ENCODE results near the gene PTPN14.

The PTPN14 gene

GRCh38 chr1:214439352-214440119 is 111.9 kb downstream of the PTPN14 start:
- DNase-seq (ENCODE audit: insufficient read length, low spot score), result peak; percentile 9
- FAIRE-seq, result peak; percentile 87

DNA sequence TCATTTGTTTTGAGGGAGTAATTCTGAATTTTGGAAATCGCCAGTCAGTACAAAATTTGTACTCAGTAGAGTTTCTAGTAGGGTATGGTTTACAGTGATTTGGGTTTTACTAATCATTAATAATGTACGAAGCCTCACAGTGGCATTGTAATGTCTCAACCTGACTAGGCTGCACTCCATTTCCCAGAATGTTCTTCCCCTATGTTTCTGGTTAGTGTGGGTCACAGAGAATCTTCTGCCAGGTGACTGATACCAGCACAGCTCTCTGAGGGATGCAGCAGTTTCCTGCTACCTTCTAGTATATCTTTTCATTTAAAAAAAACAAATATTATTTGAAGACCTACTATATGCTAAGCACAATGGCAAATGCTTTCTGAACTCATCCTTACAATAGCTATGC is 112.9 kb downstream of the PTPN14 start:
- DNase-seq (ENCODE audit: insufficient read length, low spot score) (no peak), FAIRE-seq (no peak)

DNA sequence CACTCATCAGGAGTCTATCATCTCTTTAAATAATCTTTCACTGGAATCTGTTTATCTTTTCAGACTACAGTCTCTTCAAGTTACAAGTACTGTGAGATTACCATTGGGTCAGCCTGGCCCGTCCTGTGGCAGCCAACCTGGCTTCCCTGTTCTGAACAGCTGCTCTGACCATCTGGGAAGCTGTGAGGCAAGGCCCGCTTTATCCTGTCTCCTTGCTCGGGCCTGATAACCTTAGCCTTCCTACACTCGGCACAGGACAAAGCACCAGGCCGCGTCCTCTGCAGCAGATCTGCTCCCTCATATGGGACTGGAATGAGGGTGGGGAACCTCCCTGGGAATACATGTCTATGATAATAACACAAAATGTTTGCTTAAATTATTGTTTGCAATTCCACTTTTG is 113.3 kb downstream of the PTPN14 start:
- DNase-seq (ENCODE audit: insufficient read length, low spot score), result no peak
- no peak for FAIRE-seq

DNA sequence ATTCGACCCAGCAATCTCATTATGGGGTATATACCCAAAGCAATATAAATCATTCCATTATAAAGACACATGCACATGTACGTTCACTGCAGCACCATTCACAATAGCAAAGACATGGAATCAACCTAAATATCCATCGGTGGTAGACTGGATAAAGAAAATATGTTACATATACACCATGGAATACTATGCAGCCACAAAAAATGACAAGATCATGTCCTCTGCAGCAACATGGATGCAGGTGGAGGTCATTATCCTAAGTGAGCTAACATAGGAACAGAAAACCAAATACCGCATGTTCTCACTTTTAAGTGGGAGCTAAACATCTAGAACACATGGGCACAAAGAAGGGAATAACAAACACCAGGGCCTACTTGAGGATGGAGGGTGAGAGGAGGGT is 115.5 kb downstream of the PTPN14 start:
- FAIRE-seq, result no peak
- no peak for DNase-seq (ENCODE audit: insufficient read length, low spot score)

GRCh38 chr1:214432245-214432644 is 119.2 kb downstream of the PTPN14 start:
- FAIRE-seq, result no peak

GRCh38 chr1:214429951-214430770 is 121.2 kb downstream of the PTPN14 start:
- DNase-seq (ENCODE audit: insufficient read length, low spot score), result no peak
- no peak for FAIRE-seq

More at GRCh38 chr1:214432245-214432644, 119.2 kb downstream of the PTPN14 start:
- no peak for DNase-seq (ENCODE audit: insufficient read length, low spot score)

GRCh38 chr1:214427871-214428277 is 123.5 kb downstream of the PTPN14 start:
- DNase-seq (ENCODE audit: insufficient read length, low spot score), result peak; percentile 38
- peak; percentile 92 for FAIRE-seq

DNA sequence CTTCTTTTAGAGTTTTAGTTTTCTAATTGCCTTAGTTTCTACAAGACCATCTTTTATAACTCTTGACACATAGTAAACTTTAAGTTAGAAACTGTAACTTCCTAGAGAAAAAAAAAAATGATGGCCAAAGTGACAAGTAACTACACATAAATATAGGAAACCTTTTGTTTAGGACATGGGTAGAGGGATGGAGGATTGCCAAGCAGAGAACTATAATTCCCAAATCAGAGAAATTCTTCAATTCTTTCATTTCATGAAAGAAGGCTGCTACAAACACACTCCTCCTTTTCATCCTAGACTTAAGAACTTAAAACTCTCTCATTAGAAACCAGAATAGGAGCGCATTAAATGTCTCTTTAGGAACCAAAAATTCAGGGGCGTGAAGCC is 125.0 kb downstream of the PTPN14 start:
- FAIRE-seq, result no peak
- no peak for DNase-seq (ENCODE audit: insufficient read length, low spot score)

GRCh38 chr1:214425716-214426425 is 125.5 kb downstream of the PTPN14 start:
- FAIRE-seq, result no peak

GRCh38 chr1:214425101-214425500 is 126.3 kb downstream of the PTPN14 start:
- FAIRE-seq (no peak), DNase-seq (ENCODE audit: insufficient read length, low spot score) (no peak)

More at GRCh38 chr1:214425716-214426425, 125.5 kb downstream of the PTPN14 start:
- no peak for DNase-seq (ENCODE audit: insufficient read length, low spot score)

DNA sequence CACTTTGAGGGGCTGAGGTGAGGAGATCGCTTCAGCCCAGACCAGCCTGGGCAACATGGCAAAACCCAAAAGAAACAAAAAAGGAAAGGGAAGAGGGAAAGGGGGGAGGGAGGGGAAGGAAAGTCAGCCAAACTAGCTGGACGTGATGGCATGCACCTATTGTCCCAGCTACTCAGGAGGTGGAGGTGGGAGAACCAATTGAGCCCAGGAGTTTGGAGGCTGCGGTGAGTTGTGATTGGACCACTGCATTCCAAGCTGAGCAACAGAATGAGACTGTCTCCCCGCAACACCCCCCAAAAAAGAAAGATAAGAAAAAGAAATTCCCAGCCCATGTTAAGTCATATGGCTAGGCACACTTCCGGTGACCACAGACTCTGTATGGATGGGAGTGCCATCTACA is 128.4 kb downstream of the PTPN14 start:
- no peak for FAIRE-seq
- DNase-seq (ENCODE audit: insufficient read length, low spot score), result no peak

DNA sequence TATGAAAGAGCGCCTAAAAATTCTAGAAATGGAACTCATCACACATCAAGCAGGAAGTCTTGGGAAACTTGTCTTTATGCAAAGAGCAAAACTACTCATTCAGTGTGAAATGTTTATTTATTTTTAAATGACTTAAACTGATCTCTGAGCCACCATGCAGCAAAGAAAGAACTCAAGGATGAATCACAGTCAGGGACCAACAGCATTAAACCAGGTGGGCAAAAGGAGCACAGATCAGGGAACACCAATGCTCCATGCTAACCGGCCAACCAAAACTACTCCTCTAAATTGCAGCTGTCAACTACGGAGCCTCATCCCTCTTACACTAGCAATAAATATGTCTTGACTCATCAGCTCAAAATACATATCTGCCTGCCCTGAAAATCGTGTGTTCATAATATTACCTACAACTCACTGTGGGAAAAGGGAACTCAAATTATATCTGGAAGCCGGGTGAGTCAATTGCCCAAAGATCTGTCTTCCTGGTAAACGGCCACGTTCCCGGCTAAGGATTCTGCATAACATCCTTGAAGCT is 129.2 kb downstream of the PTPN14 start:
- no peak for DNase-seq (ENCODE audit: insufficient read length, low spot score)
- FAIRE-seq, result no peak

GRCh38 chr1:214420833-214421232 is 130.6 kb downstream of the PTPN14 start:
- DNase-seq (ENCODE audit: insufficient read length, low spot score), result no peak
- no peak for FAIRE-seq

DNA sequence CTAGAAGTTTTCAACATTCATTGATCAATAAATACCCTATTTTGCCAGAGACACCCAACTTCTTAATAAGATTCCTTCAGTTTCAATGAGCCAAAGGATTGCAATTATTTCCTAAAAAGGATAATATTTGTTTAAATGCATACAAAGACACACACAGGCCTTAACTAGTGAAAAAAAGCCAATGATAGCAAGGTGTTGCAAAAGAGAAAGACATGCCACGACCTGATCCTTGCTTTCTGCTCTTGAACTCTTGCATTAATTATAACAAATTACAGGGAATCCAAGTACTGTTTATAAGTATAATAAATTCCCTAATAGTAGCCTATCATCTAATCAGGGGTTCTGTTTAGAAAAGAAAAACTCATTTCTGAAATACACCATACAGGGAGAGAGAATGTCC is 131.1 kb downstream of the PTPN14 start:
- FAIRE-seq (no peak), DNase-seq (ENCODE audit: insufficient read length, low spot score) (no peak)

DNA sequence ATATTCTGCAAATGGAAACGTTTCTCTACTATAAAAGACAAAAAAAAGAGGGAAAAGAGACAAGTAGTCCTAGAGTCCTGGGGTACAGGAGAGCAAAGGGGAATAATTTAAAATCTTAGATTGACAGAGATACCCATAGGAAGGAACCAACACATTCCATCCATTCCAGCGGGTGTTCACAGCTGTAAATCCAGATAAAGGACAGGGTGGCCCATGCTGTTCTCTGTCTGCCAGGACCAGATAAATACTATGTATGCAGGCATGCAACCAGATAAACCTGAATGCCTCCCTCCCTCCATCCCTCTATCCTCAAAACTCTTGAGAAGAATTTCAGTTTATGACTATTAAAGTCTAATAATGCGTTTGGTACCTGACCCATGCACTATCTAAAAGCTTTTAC is 131.8 kb downstream of the PTPN14 start:
- FAIRE-seq (no peak), DNase-seq (ENCODE audit: insufficient read length, low spot score) (no peak)

- FAIRE-seq, result no peak
- DNase-seq (ENCODE audit: insufficient read length, low spot score), result no peak
Measured at GRCh38 chr1:214418391-214418790, 133.0 kb downstream of the PTPN14 start.

- FAIRE-seq (no peak), DNase-seq (ENCODE audit: insufficient read length, low spot score) (no peak)
Measured at GRCh38 chr1:214417545-214418210, 133.7 kb downstream of the PTPN14 start.

- DNase-seq (ENCODE audit: insufficient read length, low spot score) (no peak), FAIRE-seq (no peak)
Measured at GRCh38 chr1:214416858-214417257, 134.5 kb downstream of the PTPN14 start.

DNA sequence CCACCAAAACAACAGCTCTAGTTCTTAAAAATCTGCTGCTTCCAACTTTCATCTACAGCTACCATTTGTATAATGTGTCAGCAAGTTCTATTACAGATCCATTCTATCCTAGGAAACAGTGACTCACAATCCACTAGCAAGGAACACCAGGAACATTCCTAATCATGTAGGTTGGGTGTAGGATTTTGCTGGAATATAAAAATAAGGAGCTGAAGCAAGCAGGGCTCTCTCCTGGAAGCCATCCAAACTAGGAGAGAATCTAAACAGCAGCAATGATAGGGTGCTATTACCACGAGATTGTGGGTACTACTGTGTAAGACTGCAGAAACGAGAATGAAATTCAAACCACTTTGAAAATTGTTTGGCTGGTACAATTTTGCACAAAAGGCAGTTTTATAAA is 135.0 kb downstream of the PTPN14 start:
- DNase-seq (ENCODE audit: insufficient read length, low spot score), result no peak
- no peak for FAIRE-seq

- DNase-seq (ENCODE audit: insufficient read length, low spot score) (no peak), FAIRE-seq (no peak)
Measured at GRCh38 chr1:214415131-214415530, 136.3 kb downstream of the PTPN14 start.

DNA sequence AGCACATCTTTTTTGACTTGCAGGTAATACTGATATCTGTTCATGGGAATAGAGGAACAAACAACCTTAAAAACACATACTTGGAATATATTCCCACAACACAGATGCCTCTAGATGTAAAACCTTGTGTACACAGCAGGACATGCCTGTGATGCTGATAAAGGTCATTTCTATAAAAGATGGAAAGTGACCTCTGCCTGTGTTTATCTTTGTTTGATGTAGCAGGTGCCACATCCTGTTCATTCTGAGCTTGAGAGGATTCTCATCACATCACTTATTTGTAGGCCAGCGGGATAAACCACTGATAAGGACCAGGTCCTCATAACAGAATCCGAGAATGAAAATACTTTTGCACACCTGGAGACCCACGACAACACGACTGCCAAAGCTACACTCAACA is 136.7 kb downstream of the PTPN14 start:
- DNase-seq (ENCODE audit: insufficient read length, low spot score), result no peak

More for the DNA sequence above, 136.7 kb downstream of the PTPN14 start:
- no peak for FAIRE-seq

Measured in GM19239 (cell line).